AG04450 (cell line): ENCODE measurements around the gene CHMP5. TPM values are rescaled to one million over a fixed set of nuclear protein-coding genes. Genes with fewer than 3 reads are reported as not detected.
A peak's percentile ranks its signal among the peaks of the same experiment; 100 is the strongest.

ENCODE experiments used
- CTCF ChIA-PET: fragments of 300-600, 350-600 bp; formaldehyde crosslinking; extraction: SDS; loops from one replicate; lab custom pipeline; 2022; ENCODE audit warnings: antibody characterized with exemption, inconsistent platforms; lab: Charles Lee
- POLR2A ChIA-PET: fragments of 350-600 bp; formaldehyde crosslinking; extraction: SDS; loops from one replicate; lab custom pipeline; 2021; ENCODE audit warnings: antibody characterized with exemption, inconsistent platforms; lab: Yijun Ruan, JAX
- DNase-seq: peaks from one replicate; pipeline ENCODE4 v3.0.0-alpha.2; 2011; ENCODE audit warnings: low read depth, low spot score
- H3K27ac ChIP-seq: one replicate; pipeline ENCODE4 v1.5.1; 2012; ENCODE audit warnings: low read depth, low read length, control low read depth
- H3K27me3 ChIP-seq: one replicate; pipeline ENCODE4 v1.6.0; 2012; ENCODE audit warnings: low read length; ENCODE audit not compliant: control insufficient read depth, insufficient read depth
- H3K4me3 ChIP-seq: 2 replicates; pipeline ENCODE4 v1.5.1; 2011; ENCODE audit warnings: mild to moderate bottlenecking, low read depth, low read length, control low read depth
- H3K9me3 ChIP-seq: 2 replicates; pipeline ENCODE4 v1.5.1; 2012; ENCODE audit warnings: low read length; ENCODE audit not compliant: control insufficient read depth, insufficient read depth
- CTCF ChIP-seq: IDR thresholded peaks from 2 replicates; pipeline ENCODE4 v1.5.1; 2011; ENCODE audit warnings: low read depth, low read length, control low read depth, inconsistent platforms
- polyA plus RNA-seq: library from polyadenylated mRNA; depleted of rRNA; stranded (reverse); fragments of >200 nt; gene quantifications from 2 replicates; pipeline ENCODE4 v1.2.3, GENCODE V29; 2011

CHMP5 gene
- polyA plus RNA-seq, 1 experiment = 144 TPM

DNA sequence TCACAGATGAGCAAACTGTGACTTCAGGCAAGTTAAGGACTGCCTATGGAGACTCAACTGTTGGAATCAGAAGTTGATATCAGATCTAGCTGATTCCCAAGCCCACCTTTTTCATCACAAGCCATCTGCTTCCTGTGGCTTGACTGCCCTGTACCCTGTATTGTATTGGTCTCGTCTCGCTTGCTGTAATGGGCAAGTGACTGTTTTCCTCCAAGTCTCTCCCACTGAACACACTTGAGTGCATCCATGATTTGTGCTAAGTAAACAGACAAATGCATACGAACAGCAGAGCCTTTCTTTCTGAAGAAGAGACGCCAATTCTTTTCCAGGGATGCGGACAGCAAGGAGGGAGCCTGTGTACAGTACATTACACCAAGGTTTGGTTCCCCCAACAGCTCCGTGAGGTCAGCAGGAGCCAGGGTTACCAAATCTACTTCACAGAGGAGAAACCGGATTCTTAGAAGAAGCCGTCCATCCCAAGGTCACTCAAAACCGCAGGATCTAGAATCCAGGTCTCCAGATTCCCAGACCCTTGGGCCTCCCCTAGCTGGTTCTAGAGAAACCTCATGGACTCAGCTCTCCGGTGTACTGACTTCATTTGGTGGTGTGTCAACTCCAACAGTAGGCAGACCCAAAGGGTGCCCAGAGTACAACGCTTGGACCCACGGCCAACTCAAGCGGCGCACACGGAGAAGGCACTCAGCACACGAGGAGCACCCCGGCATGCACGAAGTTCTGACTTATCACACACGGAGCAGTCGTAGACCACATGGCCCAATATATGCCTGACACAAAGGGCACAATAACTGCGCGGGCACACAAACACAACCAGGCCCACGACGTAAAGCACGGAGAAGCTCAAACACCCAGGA lies 1.5 kb upstream of the CHMP5 start:
- no peak for DNase-seq
- peak overlapping the region; percentile 99 for H3K4me3 ChIP-seq
- CTCF ChIA-PET = interaction anchor here (0.9 to 1.5 kb wide), 3 partner anchors 10 to 182 kb away, joined by 3 to 6 read pairs (median 4); no protein-coding TSS in a partner anchor
- POLR2A ChIA-PET = interaction anchor here (0.7 kb wide), 2 partner anchors 37 to 187 kb away, joined by 3 read pairs; partner anchors contain the start of gene SMU1
- peak overlapping the region; percentile 31 for H3K27ac ChIP-seq
- TF ChIP-seq CTCF = no peak
- H3K27me3 ChIP-seq = no peaks in the 10 kb centered on the region
- H3K9me3 ChIP-seq = no peaks in the 10 kb centered on the region; the same call in 1 of the 2 replicates

- Histone ChIP-seq H3K4me3 (peak overlapping the region; percentile 99), H3K27me3 (no peaks in the 10 kb centered on the region), H3K27ac (peak overlapping the region; percentile 31), H3K9me3 (no peaks in the 10 kb centered on the region; the same call in 1 of the 2 replicates)
- no peak for DNase-seq
- CTCF ChIA-PET = interaction anchor here (0.6 to 1.5 kb wide), 4 partner anchors 9 to 183 kb away, joined by 3 to 6 read pairs (median 4); no protein-coding TSS in a partner anchor
- no peak for TF ChIP-seq CTCF
- POLR2A ChIA-PET = interaction anchor here (0.6 to 1.1 kb wide), 6 partner anchors 10 to 239 kb away, joined by 3 to 6 read pairs (median 3); partner anchors contain the start of genes DNAJA1 and NFX1
Measured at GRCh38 chr9:33264003-33264472, 811 bp upstream of the CHMP5 start.

DNA sequence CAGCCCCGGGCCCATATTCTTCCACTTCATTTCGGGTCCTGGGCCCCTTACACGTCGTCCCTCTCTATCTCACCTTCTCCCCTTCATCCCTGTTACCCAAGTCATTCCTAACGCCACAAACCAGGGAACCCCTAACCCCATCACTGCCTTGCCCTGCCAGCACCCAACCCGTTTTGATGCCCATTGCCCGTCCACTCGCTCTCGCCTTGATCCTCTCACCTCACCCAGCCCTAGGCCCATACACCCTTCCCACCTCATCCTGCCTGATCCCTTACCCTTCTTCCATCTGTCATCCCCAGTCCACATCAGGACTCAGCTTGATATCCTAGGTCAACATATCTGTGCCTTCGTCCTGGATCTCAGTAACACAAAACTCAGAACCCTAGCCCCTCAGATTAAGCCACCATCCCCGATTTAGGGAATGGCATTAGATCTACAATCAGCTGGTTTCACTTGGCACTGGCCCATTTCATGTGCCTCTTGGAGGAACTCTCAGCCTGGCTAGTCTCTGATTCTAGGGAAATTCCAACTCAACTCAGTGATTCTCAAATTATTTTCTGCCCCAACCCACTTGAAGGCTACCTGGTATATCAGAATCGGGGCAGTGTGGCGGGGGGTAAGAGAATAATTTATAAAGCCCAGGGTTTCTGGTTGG lies 489 bp downstream of the CHMP5 start:
- no peaks in the 10 kb centered on the region; the same call in 1 of the 2 replicates for H3K9me3 ChIP-seq
- peak overlapping the region; percentile 68 for H3K27ac ChIP-seq
- ChIA-PET CTCF (interaction anchor here (1.1 kb wide), 1 partner anchor 188 kb away, joined by 3 read pairs; no protein-coding TSS in a partner anchor), POLR2A (no interaction called here)
- no peak for TF ChIP-seq CTCF
- H3K27me3 ChIP-seq = no peaks in the 10 kb centered on the region
- H3K4me3 ChIP-seq = peak overlapping the region; percentile 100
- no peak for DNase-seq

DNA sequence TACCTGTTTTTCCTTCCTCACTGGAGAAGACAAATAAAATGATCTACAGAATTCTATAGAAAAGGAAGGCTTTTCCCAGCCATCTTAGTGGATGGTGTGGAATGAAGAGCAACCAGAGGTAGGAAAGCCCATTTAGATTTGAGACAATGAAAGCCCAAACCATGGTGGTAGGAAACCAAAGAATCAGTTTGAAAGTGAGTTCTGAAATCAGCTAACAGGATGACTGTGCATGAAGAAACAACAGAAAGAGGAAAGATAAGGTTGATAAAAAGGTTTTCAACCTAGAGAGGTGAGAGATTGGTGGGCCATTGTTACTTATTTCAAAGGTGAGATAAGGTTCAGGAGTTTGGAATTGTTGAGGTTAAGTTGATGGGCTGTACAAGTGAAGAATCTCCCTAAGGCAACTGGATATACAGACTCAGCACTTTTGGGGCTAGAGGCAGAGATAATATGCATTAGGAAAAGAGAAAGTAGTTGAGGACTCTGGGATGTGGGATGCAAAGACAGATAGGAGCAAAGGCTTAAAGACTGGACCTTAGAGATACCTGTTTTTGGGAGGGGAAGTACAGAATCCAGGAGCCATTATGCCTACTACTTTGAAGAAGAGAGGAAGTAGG lies 2.4 kb downstream of the CHMP5 start:
- no peak for TF ChIP-seq CTCF
- DNase-seq = no peak
- ChIA-PET CTCF (no interaction called here), POLR2A (no interaction called here)
- Histone ChIP-seq H3K27me3 (no peaks in the 10 kb centered on the region), H3K4me3 (no peak overlapping the region), H3K27ac (no peak overlapping the region), H3K9me3 (no peaks in the 10 kb centered on the region; the same call in 1 of the 2 replicates)
